COLO668 (cell line): Measurements from ENCODE around the gene PRM2.

Source experiments
- DNase-seq: peaks from one replicate; lab custom pipeline; 2025; ENCODE audit not compliant: unreplicated experiment; lab: John Stamatoyannopoulos, UW

The PRM2 gene

GRCh38 chr16:11264155-11264832, 12.0 kb downstream of the PRM2 start:
- no peak for DNase-seq

- no peak for DNase-seq
Measured at GRCh38 chr16:11263737-11264136, 12.5 kb downstream of the PRM2 start.

- DNase-seq: no peak
Measured at GRCh38 chr16:11262915-11263314, 13.4 kb downstream of the PRM2 start.

GRCh38 chr16:11260596-11260966, 15.7 kb downstream of the PRM2 start:
- no peak for DNase-seq

GRCh38 chr16:11259655-11260595, 16.4 kb downstream of the PRM2 start:
- DNase-seq: no peak

GRCh38 chr16:11258553-11259492, 17.5 kb downstream of the PRM2 start:
- no peak for DNase-seq

GRCh38 chr16:11257131-11257938, 18.9 kb downstream of the PRM2 start:
- DNase-seq: peak; percentile 79

- peak; percentile 57 for DNase-seq
Measured at GRCh38 chr16:11256661-11257130, 19.6 kb downstream of the PRM2 start.

- peak; percentile 89 for DNase-seq
Measured at GRCh38 chr16:11255737-11256660, 20.3 kb downstream of the PRM2 start, which contains the start of gene SOCS1. SOCS1 (minus strand) TSS chr16:11256204; CDS start chr16:11255478, 726 bp downstream.

- peak; percentile 82 for DNase-seq
Measured at GRCh38 chr16:11254913-11255736, 21.2 kb downstream of the PRM2 start.

GRCh38 chr16:11253995-11254912, 22.0 kb downstream of the PRM2 start:
- DNase-seq: no peak

GRCh38 chr16:11253009-11253994, 23.0 kb downstream of the PRM2 start:
- no peak for DNase-seq

GRCh38 chr16:11252482-11252931, 23.8 kb downstream of the PRM2 start:
- no peak for DNase-seq

- no peak for DNase-seq
Measured at GRCh38 chr16:11251525-11252481, 24.5 kb downstream of the PRM2 start.
